HG03066 (cell line): ENCODE measurements around the gene SLC2A10.

Experiments used
- ATAC-seq: cut with Tn5 transposase; IDR thresholded peaks from one replicate; pipeline ENCODE4 v1.9.1; 2021; ENCODE audit warnings: low read depth; ENCODE audit not compliant: unreplicated experiment

SLC2A10 gene

GRCh38 chr20:46681032-46681854 lies 28.2 kb upstream of the SLC2A10 start:
- no peak for ATAC-seq

DNA sequence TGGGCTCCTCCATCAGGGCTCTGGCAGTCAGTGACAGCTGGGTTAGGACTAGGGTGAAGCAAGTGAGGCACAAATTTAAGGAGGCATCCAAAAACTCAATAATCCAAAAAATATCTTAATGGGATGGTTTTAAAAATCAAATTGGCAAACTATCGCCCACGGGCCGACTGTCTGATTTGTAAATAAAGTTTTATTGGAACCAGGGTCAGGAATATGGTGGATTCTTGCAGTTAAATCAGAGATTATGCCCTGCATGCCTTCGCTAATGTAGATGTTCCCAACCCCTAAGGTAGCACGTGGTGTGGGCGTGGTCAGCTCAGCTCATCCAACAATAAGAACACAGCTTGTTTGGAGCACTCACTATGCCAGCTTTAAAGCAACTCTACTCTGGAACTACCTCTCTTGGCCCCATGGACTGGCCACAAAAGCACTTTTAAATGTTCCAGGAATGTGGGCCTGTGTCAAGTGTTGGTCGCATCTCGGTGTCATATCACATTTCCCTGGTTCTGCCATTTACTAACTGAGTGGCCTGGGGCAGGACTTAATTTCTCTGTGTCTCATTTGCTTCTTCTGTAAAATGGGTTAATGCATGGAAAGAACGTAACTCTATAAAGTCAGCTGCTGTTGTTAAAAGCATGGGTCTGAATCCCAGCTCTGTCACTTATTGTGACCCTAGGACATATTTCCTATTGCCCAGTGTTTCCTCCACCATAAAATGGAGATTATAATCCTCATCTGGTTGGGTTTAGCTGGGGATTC lies 27.2 kb upstream of the SLC2A10 start:
- ATAC-seq: no peak

DNA sequence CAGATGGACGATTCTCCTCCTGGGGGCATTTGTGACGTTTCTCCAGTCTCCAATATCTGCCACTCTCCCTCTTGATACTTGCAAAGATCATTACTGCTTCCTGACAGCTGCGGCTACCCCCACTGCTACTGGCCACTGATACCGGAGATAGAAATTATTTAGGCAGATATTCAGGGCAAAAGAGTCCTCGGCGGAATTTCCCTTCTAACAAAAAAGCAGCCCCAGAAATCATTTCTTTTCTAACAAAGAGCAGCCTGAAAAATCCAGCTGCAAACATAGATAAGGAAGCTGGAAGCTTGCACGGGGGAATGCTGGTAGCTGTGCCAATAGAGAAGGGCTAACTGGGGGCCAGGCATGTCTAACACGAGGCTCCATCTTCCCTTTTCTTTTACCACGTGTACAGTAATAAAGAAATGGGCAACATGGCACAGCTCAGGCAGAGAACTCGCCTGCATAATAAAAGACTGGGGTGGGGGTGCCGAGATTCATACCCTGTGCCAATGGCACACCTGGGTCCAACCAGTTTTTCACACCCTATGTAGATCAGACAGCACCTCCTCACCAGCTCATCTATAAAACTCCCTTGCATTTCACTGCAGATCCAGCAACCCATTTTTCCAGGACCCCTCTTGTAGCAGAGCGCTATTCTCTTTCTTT lies 26.3 kb upstream of the SLC2A10 start:
- no peak for ATAC-seq

- ATAC-seq: no peak
These were observed 25.8 kb upstream of the SLC2A10 start for GRCh38 chr20:46683668-46683938.

DNA sequence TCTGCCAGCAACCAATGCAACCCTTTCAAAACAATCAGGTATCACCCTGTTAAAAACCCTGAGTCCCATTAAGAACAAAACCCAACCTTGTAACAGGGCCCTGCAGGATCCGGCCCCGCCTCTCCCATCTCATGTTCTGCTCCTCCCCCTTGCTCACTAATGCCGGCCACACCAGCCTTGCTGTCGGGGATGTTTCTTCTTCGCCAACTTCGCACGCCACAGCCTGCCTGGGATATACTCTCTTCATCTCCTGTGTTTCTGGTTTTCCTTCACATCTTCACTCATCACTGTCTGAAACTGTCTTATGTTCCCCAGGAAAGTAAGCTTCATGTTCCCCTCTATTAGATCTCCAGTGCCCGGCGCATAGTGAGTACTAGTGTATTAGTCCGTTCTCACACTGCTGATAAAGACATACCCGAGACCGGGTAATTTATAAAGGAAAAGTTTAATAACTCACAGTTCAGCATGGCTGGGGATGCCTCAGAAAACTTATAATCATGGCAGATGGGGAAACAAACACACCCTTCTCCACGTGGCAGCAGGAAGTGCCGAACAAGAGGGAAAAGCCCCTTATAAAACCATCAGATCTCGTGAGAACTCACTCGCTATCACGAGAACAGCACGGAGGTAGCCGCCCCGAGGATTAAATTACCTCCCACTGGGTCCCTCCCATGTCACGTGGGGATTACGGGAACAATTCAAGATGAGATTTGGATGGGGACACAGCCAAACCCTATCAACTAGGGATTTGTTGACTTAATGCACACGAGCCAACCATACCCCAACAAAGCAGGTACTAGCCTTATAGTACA lies 25.3 kb upstream of the SLC2A10 start:
- ATAC-seq: no peak

- no peak for ATAC-seq
These were observed 21.0 kb upstream of the SLC2A10 start for GRCh38 chr20:46688151-46689081.

DNA sequence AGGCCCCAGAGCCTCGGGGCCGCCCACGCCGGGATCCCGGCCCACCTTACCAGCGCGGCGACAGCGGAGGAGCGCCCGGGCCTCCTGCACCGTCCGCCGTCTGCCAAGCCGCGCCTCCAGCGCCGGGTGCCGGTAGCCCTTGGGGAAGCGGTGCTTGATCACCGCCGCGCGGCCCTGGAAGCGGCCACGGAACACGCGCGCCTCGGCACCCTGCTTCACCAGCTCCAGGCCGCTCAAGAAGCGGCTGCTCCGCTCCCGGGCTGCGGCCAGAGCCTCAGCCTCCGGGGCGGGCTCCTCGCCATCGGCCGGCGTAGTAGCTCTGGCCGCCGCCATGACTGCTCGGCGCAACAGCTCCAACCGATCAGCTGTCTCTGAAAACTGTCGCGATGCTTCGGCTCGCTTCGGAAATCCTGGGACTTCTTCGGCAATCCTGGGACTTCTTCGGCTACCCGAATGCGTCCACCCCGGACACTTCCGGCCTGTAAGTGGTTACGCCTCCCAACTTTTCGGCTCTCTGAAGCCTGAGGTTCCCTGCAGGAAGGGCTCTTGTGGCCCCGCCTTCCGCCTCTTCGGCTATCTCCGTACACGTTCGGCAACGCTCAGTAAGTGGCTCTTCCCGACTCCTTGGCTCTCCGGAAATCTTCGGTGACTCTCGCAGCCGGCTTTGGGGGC lies 20.2 kb upstream of the SLC2A10 start, which contains the start of gene TP53RK:
Gene TP53RK (minus strand): TSS at position 363 of the 672 bp plus-strand sequence. CDS start 30 bp downstream, at position 333.
- peak; percentile 94 for ATAC-seq

DNA sequence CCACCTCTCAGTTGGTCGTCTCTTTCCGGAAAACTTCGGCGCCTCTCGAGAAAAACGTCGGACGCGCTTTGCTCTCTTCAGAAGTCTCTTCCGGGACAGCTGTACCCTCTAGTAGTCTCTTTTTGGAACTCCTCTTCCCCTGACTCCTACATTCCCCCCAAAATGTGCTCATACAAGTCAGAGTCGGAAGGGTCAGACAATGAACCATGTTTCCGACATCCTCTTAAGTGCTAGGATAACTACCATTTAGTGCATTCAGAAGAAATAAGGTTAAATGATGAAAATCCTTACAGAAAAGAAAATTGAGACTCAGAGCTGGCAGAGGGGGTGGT lies 19.7 kb upstream of the SLC2A10 start:
- no peak for ATAC-seq

DNA sequence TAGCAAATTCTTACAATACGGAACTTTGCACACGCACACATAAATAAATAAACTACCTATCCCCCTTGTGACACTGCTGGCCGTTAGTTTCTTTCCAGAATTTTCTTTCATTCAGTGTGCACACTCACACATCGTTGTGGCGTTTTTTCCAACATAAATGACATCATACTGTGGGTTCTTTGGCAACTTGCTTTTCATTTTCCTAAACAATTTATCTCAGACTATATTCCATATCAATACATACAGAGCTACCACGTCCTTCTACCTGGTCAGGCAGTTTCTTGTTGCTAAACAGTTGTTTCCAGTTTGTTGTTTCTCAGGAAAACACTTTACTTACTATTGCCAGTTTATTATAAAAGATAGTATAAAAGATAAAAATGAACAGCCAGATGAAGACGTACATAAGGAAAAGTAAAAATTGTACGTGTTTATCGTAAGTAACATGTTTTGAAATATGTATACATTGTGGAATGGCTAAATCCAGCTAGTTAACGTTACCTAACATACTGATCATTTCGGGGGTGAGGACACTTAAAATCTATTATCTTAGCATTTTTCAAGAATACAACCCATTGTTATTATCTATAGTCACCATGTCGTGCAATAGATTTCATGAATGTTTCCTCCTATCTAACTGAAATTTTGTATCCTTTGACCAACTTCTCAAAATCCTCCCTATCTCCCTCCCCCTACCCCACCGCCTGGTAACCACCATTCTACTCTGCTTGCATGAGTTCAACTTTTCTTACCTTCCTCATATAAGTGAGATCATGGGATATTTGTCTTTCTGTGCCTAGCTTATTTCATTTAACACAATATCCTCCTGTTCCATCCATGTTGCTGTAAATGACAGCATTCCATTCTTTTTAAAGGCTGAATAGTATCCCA lies 19.0 kb upstream of the SLC2A10 start:
- no peak for ATAC-seq

DNA sequence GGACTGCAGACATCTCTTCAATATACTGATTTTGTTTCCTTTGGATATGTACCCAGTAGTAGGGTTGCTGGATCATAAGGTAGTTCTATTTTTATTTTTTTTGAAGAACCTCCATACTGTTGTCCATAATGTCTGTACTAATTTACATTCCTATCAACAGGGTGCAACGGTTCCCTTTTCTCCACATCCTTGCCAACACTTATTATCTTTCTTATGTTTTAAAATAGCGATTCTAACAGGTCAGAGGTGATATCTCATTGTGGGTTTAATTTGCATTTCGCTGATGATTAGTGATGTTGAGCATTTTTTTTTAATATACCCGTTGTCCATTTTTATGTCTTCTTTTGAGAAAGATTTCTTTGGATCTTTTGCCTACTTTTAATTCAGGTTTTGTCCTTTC lies 18.3 kb upstream of the SLC2A10 start:
- no peak for ATAC-seq

DNA sequence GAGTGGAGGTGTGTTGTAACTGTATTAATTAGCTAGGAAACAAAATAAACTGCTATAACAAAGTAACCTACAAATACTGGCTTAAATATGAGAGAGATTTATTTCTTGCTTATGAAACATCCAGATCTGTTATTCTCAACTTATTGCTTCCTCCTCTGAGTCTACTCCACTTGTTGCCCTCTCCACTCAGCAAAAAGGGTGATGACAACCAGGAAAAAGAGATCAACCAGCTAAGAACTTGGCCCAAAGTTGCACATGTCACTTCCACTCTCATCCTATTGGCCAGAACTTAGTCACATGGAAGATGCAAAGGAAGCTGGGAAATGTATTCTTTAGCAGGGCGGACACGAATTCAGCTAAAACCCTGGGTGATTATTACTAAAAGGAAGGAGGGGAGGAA lies 15.0 kb upstream of the SLC2A10 start:
- no peak for ATAC-seq

DNA sequence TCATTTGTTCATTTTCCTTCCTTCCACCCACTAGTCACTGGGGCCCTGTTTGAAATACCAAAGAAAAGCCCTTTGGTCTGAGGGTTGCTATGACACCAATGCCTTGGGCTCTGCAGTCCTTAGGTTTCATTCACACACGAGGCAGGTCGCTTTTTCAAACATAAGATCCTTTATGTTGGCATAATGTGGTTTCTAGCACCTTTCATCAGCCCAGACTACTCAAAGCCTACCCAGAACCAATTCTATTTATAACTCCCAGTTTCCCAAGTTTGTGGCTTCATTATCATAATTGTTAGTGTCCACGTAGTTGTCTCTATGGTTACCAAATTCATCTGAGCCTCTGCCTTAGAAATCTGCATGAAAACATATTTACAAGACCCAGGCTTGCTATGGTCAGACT lies 13.6 kb upstream of the SLC2A10 start:
- ATAC-seq: no peak

GRCh38 chr20:46696791-46697279 lies 12.6 kb upstream of the SLC2A10 start:
- no peak for ATAC-seq

- ATAC-seq: no peak
These were observed 10.7 kb upstream of the SLC2A10 start for GRCh38 chr20:46698788-46699187.

DNA sequence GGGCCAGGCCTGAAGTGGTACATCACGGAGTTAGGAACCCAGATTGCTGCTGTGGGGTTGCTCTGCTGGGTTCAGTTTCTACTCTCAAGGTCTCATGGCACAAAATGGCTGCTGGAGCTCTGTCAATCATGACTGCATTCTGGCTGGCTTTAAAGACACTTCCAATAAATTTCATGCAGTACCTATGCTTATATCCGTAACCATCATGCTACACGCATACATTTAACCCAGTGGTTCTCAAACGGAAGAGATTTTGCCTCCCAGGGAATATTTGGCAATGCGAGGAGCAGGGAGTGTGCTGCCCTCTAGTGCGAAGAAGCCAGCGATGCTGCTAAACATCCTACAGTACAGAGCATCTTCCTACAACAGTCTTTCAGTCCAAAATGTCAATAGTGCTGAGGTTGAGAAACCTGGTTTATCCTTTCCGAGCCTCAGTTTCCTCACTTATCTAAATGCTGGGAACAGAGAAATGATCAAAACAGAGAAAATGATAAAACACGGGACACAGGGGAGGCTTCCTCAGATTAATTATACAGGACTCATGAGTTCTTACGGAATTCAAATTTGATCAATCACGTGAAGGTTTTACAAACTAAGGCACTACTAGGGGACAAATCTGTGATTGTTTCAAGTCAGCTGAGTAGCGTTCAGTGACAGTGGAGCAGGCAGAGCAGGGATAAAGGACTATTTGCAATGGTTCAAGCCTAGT lies 9.6 kb upstream of the SLC2A10 start:
- ATAC-seq: no peak

DNA sequence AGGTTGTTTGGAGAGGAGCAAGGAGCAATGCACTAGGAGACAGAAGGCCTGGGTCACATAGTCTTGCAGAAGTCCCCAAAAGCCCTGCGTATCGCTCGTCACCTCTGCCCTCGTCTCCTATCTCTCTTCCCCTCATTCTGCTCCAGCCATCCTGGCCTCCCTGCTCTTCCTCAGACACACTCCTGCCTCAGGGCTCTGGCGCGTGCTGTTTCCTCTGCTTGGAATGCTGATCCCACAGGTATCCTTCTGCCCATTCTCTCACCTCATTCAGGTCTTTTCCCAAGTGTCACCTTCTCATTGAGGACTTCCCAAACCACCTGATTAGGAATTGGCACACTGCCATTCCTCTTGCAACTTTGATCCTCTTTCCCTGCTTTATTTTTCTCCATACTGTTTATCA lies 9.0 kb upstream of the SLC2A10 start:
- ATAC-seq: no peak

DNA sequence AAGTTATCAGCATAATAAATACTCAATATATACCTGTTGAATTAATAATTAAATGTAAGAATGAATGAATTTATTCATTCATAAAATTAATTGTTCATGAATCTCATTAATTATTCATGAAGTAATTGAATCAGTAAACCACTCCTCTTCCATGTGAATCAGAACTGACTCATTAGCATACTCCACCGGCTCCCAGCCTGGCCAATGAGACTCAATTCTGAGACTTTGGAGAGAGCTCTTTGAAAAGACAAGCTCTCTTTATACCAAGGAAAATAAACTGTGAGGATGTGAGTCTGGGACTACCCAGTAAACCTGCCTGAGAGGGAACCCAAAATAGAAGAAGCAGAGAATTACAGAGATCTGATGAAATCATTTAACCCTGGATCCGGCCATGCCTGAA lies 8.4 kb upstream of the SLC2A10 start:
- ATAC-seq: no peak

DNA sequence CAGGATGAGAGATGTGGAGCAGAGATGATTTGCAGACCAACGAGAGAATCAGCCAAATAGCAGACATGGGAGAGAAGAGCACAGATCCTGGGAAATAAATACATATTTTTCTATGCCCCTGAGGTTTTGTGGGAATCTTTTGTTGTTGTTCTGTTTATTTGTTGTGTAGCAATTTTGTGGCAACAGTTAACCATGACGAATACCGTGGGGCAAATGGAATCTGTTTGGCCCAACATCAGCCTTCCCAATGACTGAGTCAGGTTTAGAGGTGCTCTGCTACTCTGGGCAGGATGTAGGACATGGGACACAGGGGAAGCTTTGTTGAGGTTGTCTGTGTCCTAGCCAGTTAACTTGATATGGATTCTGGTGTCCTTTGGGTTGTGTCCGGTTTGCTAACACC lies 7.9 kb upstream of the SLC2A10 start:
- ATAC-seq: no peak
